ENCODE measurements around the gene MAP3K15.

The MAP3K15 gene

DNA sequence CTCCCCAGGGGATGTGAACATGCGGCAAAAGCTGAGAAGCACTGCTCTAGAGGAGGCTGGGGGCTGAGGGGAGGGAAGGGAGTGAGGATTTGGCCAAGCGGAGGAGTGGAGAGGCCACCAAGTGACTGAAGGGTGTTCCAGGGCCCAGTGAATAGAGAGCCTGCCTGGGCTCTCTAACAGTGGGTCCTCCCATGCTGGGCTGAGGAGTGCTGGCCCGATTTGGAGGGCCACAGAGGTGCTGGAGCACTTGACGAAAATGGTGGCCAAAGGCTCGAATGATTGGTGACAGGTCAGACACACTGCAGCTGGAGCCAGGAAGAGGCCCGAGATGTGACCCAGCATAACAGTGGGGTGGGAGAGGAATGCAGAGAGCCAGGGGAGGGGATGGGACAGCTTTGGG is 37.5 kb upstream of the MAP3K15 start:
- H3K9me2 ChIP-seq (ENCODE audit: low read depth, low read length) = no peaks in the 10 kb centered on the region
- no peaks in the 10 kb centered on the region for H3F3A ChIP-seq (ENCODE audit: insufficient read depth, low read length)
- no peak overlapping the region for H3K4me3 ChIP-seq (ENCODE audit: low read depth, low read length, poor library complexity, severe bottlenecking)
- H3K9me3 ChIP-seq (ENCODE audit: low read length) = no peaks in the 10 kb centered on the region
- no peak overlapping the region for H3K9ac ChIP-seq (ENCODE audit: low read length)
- H4K20me1 ChIP-seq (ENCODE audit: insufficient read depth, low read length) = no peaks in the 10 kb centered on the region
- H3K27ac ChIP-seq (ENCODE audit: low read depth, low read length, poor library complexity, severe bottlenecking) = no peak overlapping the region
- no peaks in the 10 kb centered on the region for H3K27me3 ChIP-seq (ENCODE audit: insufficient read depth, low read length)
- H2AFZ ChIP-seq (ENCODE audit: low read length) = no peak overlapping the region
- TF ChIP-seq, protein P1, sequence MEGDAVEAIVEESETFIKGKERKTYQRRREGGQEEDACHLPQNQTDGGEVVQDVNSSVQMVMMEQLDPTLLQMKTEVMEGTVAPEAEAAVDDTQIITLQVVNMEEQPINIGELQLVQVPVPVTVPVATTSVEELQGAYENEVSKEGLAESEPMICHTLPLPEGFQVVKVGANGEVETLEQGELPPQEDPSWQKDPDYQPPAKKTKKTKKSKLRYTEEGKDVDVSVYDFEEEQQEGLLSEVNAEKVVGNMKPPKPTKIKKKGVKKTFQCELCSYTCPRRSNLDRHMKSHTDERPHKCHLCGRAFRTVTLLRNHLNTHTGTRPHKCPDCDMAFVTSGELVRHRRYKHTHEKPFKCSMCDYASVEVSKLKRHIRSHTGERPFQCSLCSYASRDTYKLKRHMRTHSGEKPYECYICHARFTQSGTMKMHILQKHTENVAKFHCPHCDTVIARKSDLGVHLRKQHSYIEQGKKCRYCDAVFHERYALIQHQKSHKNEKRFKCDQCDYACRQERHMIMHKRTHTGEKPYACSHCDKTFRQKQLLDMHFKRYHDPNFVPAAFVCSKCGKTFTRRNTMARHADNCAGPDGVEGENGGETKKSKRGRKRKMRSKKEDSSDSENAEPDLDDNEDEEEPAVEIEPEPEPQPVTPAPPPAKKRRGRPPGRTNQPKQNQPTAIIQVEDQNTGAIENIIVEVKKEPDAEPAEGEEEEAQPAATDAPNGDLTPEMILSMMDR (IDR thresholded peaks at IDR 0.05; ENCODE audit: low read length) = no peak
- no peak for TF ChIP-seq EZH2 (IDR thresholded peaks at IDR 0.05; ENCODE audit: borderline replicate concordance, low read length)
- H3K4me1 ChIP-seq (ENCODE audit: insufficient read depth, low read length, severe bottlenecking) = no peaks in the 10 kb centered on the region
- no peak overlapping the region for H3K4me2 ChIP-seq (ENCODE audit: low read length)
- no peaks in the 10 kb centered on the region for H3K79me2 ChIP-seq (ENCODE audit: insufficient read depth, low read length)
- peaks cover 29% of the 10 kb centered on the region; the same call in 1 of the 2 replicates for H3K36me3 ChIP-seq (ENCODE audit: insufficient read depth, low read length)

DNA sequence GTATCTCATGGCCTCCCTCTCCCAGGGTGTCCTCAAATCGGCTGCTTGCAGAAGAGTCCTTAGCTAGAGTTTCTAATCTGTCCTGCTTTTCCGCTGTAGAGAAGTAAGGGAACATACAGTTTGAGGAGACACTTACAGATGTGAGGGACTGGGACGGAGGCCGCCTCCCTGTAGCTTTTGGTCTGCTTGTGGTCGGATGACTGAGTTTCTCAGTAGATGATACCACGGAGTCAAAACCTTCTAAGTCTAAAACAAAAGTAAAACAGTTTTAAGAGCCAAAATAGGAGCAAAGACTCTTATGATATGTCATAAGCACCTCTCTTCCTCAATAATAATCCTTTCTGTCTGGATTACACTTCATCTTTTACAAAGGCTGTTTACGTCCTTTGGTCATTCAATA is 34.5 kb upstream of the MAP3K15 start:
- H3K4me2 ChIP-seq (ENCODE audit: low read length) = no peak overlapping the region
- H4K20me1 ChIP-seq (ENCODE audit: insufficient read depth, low read length) = no peaks in the 10 kb centered on the region
- no peaks in the 10 kb centered on the region for H3K9me2 ChIP-seq (ENCODE audit: low read depth, low read length)
- H3K4me1 ChIP-seq (ENCODE audit: insufficient read depth, low read length, severe bottlenecking) = no peaks in the 10 kb centered on the region
- TF ChIP-seq, protein P1 (IDR thresholded peaks at IDR 0.05; ENCODE audit: low read length) = no peak
- TF ChIP-seq EZH2 (IDR thresholded peaks at IDR 0.05; ENCODE audit: borderline replicate concordance, low read length) = no peak
- no peaks in the 10 kb centered on the region for H3K27me3 ChIP-seq (ENCODE audit: insufficient read depth, low read length)
- no peaks in the 10 kb centered on the region for H3K9me3 ChIP-seq (ENCODE audit: low read length)
- H2AFZ ChIP-seq (ENCODE audit: low read length) = no peak overlapping the region
- H3K4me3 ChIP-seq (ENCODE audit: low read depth, low read length, poor library complexity, severe bottlenecking) = no peak overlapping the region
- no peak overlapping the region for H3K27ac ChIP-seq (ENCODE audit: low read depth, low read length, poor library complexity, severe bottlenecking)
- no peak overlapping the region for H3K9ac ChIP-seq (ENCODE audit: low read length)
- H3K36me3 ChIP-seq (ENCODE audit: insufficient read depth, low read length) = peaks cover 50% of the 10 kb centered on the region; the same call in 1 of the 2 replicates
- H3F3A ChIP-seq (ENCODE audit: insufficient read depth, low read length) = no peaks in the 10 kb centered on the region
- H3K79me2 ChIP-seq (ENCODE audit: insufficient read depth, low read length) = no peaks in the 10 kb centered on the region

- H3K36me3 ChIP-seq (ENCODE audit: insufficient read depth, low read length) = peaks cover 50% of the 10 kb centered on the region; the same call in 1 of the 2 replicates
- no peaks in the 10 kb centered on the region for H3F3A ChIP-seq (ENCODE audit: insufficient read depth, low read length)
- no peaks in the 10 kb centered on the region for H3K79me2 ChIP-seq (ENCODE audit: insufficient read depth, low read length)
- no peak overlapping the region for H3K4me3 ChIP-seq (ENCODE audit: low read depth, low read length, poor library complexity, severe bottlenecking)
- H3K4me1 ChIP-seq (ENCODE audit: insufficient read depth, low read length, severe bottlenecking) = no peaks in the 10 kb centered on the region
- TF ChIP-seq, protein P1 (IDR thresholded peaks at IDR 0.05; ENCODE audit: low read length) = no peak
- no peak for TF ChIP-seq EZH2 (IDR thresholded peaks at IDR 0.05; ENCODE audit: borderline replicate concordance, low read length)
- no peaks in the 10 kb centered on the region for H3K9me3 ChIP-seq (ENCODE audit: low read length)
- H2AFZ ChIP-seq (ENCODE audit: low read length) = no peak overlapping the region
- H3K9ac ChIP-seq (ENCODE audit: low read length) = no peak overlapping the region
- no peak overlapping the region for H3K4me2 ChIP-seq (ENCODE audit: low read length)
- H4K20me1 ChIP-seq (ENCODE audit: insufficient read depth, low read length) = no peaks in the 10 kb centered on the region
- no peak overlapping the region for H3K27ac ChIP-seq (ENCODE audit: low read depth, low read length, poor library complexity, severe bottlenecking)
- no peaks in the 10 kb centered on the region for H3K9me2 ChIP-seq (ENCODE audit: low read depth, low read length)
- H3K27me3 ChIP-seq (ENCODE audit: insufficient read depth, low read length) = no peaks in the 10 kb centered on the region
Observed at GRCh38 chrX:19548934-19549333, 33.6 kb upstream of the MAP3K15 start.

All from OCI-LY1 (cell line).